ENCODE results near the gene SOS2.

DNA sequence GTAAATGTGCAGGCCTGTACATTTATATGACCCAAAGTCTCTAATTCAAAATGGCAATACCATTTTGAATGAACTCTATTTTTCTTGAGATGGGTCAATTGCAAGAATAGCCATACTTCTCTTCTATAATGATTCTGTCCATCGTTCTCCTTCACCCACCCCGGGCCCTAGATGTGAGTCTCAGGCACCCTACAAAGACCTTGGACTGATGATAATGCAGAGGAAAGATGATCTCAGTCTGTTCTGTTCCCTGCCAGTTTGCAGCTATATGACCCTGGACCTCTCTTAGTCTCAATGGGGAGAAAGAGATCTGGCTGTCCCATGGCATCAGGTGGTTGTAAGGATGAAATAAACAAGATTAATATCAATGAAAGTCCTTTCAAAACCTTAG, 145.1 kb downstream of the SOS2 start:
- TF ChIP-seq, protein P1, sequence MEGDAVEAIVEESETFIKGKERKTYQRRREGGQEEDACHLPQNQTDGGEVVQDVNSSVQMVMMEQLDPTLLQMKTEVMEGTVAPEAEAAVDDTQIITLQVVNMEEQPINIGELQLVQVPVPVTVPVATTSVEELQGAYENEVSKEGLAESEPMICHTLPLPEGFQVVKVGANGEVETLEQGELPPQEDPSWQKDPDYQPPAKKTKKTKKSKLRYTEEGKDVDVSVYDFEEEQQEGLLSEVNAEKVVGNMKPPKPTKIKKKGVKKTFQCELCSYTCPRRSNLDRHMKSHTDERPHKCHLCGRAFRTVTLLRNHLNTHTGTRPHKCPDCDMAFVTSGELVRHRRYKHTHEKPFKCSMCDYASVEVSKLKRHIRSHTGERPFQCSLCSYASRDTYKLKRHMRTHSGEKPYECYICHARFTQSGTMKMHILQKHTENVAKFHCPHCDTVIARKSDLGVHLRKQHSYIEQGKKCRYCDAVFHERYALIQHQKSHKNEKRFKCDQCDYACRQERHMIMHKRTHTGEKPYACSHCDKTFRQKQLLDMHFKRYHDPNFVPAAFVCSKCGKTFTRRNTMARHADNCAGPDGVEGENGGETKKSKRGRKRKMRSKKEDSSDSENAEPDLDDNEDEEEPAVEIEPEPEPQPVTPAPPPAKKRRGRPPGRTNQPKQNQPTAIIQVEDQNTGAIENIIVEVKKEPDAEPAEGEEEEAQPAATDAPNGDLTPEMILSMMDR (IDR thresholded peaks at IDR 0.05; ENCODE audit: low read depth, low read length, missing input control) = no peak
- TF ChIP-seq SP1 (IDR thresholded peaks at IDR 0.05) = no peak
- TF ChIP-seq GABPA (IDR thresholded peaks at IDR 0.05 in 1 of 2, conservative IDR thresholded peaks at IDR 0.05 in 1 of 2) = no peak
